ENCODE data around the gene NOSTRIN. TPM values are rescaled to one million over a fixed set of nuclear protein-coding genes. Genes with fewer than 3 reads are reported as not detected.

Gene NOSTRIN
- total and polyA plus RNA-seq, 2 donors (not counting 3 experiments of a cell fraction or from before 2014, with no cell fraction given): 0.03 to 0.75 TPM

- H4K20me1 ChIP-seq (replicated peaks; ENCODE audit: control insufficient read depth, extremely low read depth, insufficient read depth, low read length): no peaks in the 10 kb centered on the region
- dilution Hi-C loops (cut with MboI; ENCODE audit: extremely low pct_ligation_motif_present, low sequenced_read_pairs) (no loop called here), intact Hi-C loops (cut with micrococcal nuclease) (no loop called here)
- H3K9me1 ChIP-seq (replicated peaks; ENCODE audit: control insufficient read depth, extremely low read depth, insufficient read depth, low read length): no peaks in the 10 kb centered on the region
- ChIA-PET CTCF (interaction anchor here (1.6 kb wide), 1 partner anchor 16 kb away, joined by 3 read pairs; no protein-coding TSS in a partner anchor), POLR2A (no interaction called here)
- no peak for DNase-seq (ENCODE audit: low read depth, low spot score)
- H3K9ac ChIP-seq (replicated peaks; ENCODE audit: extremely low read depth, insufficient read depth, low read length): no peak overlapping the region
- no peak overlapping the region for H3K4me3 ChIP-seq (replicated peaks in 1 of 3; ENCODE audit: insufficient read depth in 1 of 3, low read depth in 1 of 3, low read length in 3 of 3)
- no peaks in the 10 kb centered on the region for H3K9me3 ChIP-seq (replicated peaks; ENCODE audit: control insufficient read depth, insufficient read depth, low read length)
- TF ChIP-seq MYC (IDR thresholded peaks at IDR 0.05; ENCODE audit: low read depth, low read length): no peak
- no peak for TF ChIP-seq POLR2A (IDR thresholded peaks at IDR 0.05; ENCODE audit: low read depth, low read length)
- no peak for TF ChIP-seq FOS (IDR thresholded peaks at IDR 0.05; ENCODE audit: borderline replicate concordance, insufficient read depth, low read length)
- no peak for TF ChIP-seq JUN (IDR thresholded peaks at IDR 0.05; ENCODE audit: borderline replicate concordance, insufficient read depth, insufficient read length, low read depth)
- no peak for TF ChIP-seq EZH2 (IDR thresholded peaks at IDR 0.05; ENCODE audit: borderline replicate concordance, low read depth, low read length, severe bottlenecking)
- no peak for TF ChIP-seq CTCF (IDR thresholded peaks at IDR 0.05; ENCODE audit: extremely low read depth in 1 of 2, insufficient read depth in 1 of 2, low read depth in 1 of 2, low read length in 2 of 2)
- no peak for TF ChIP-seq GATA2 (IDR thresholded peaks at IDR 0.05; ENCODE audit: insufficient read depth, insufficient read length, low read depth, low read length)
- TF ChIP-seq POLR2AphosphoS5 (IDR thresholded peaks at IDR 0.05; ENCODE audit: insufficient read depth, low read depth, low read length): no peak
- no peak for TF ChIP-seq MAX (IDR thresholded peaks at IDR 0.05; ENCODE audit: insufficient read depth, insufficient read length)
- no peaks in the 10 kb centered on the region for H3K36me3 ChIP-seq (ENCODE audit: control insufficient read depth in 2 of 2, extremely low read depth in 1 of 2, insufficient read depth in 2 of 2, low read length in 2 of 2)
- H3K79me2 ChIP-seq (ENCODE audit: control insufficient read depth, insufficient read depth, low read length): no peaks in the 10 kb centered on the region
- no peak for FAIRE-seq
- no peak overlapping the region for H2AFZ ChIP-seq (ENCODE audit: low read depth, low read length)
- no peaks in the 10 kb centered on the region for H3K4me1 ChIP-seq (ENCODE audit: control insufficient read depth, extremely low read depth, insufficient read depth, low read length)
- BruUV-seq (replicated peaks): no TSS peak
- no peaks in the 10 kb centered on the region for H3K27me3 ChIP-seq (ENCODE audit: control insufficient read depth in 2 of 2, insufficient read depth in 2 of 2, low read length in 2 of 2)
- no peak overlapping the region for H3K27ac ChIP-seq (ENCODE audit: insufficient read depth, low read depth, low read length)
- no peak overlapping the region for H3K4me2 ChIP-seq (ENCODE audit: insufficient read depth, low read length)
Measured at GRCh38 chr2:168830958-168831357, 28.5 kb downstream of the NOSTRIN start.
